HepG2 (cell line): Measurements from ENCODE around the gene GALNT9. TPM values are rescaled to one million over a fixed set of nuclear protein-coding genes. Genes with fewer than 3 reads are reported as not detected.

ENCODE experiments used
- ATAC-seq: fragments of 200-7000 bp; cut with Tn5 transposase; 3 replicates; pipeline ENCODE4 v1.9.1; 2020; ENCODE audit warnings: mild to moderate bottlenecking, moderate library complexity
- BruUV-seq: library from RNA; stranded (reverse); fragments of 400-500 nt; replicated peaks from 2 replicates; lab custom pipeline; 2021; lab: Mats Ljungman, UMichigan
- CTCF ChIA-PET: fragments of 300-600 bp; formaldehyde crosslinking; extraction: SDS; loops from one replicate; lab custom pipeline; 2021; ENCODE audit warnings: low total read pairs, inconsistent platforms, low intra/inter-chr PET ratio; lab: Yijun Ruan, JAX
- POLR2A ChIA-PET: fragments of 350-600 bp; sonication (Branson Sonifier 250); formaldehyde crosslinking; loops from one replicate; lab custom pipeline; 2020; ENCODE audit warnings: antibody characterized with exemption, inconsistent platforms; lab: Yijun Ruan, JAX
- DNase-seq: peaks from one replicate; pipeline ENCODE4 v3.0.0-alpha.2; 2015; ENCODE audit warnings: low spot score
- FAIRE-seq: peaks from 3 replicates; lab custom pipeline; 2011; peaks lifted over from hg19 to GRCh38; lab: Jason Lieb, UNC
- H2AFZ ChIP-seq: one replicate; pipeline ENCODE4 v1.6.1; 2011; ENCODE audit warnings: low read length, inconsistent platforms
- H3K27ac ChIP-seq: fragments of 300-600 bp; 3 replicates; pipeline ENCODE4 v1.8.0; 2011; ENCODE audit warnings: mixed run types, mild to moderate bottlenecking, mixed read lengths, low read length, inconsistent platforms; ENCODE audit not compliant: insufficient read depth; ENCODE audit errors: extremely low read length
- H3K27me3 ChIP-seq, 2 experiments: fragments of 200-600 bp in 1 of 2; 2 replicates in 1 of 2; 3 replicates in 1 of 2; pipeline versions ENCODE4 v1.6.0 to v1.8.0; 2011; ENCODE audit warnings: low read length in 2 of 2, mild to moderate bottlenecking in 2 of 2, moderate library complexity in 2 of 2, inconsistent platforms in 1 of 2; ENCODE audit not compliant: insufficient read depth in 2 of 2, control insufficient read depth in 1 of 2
- H3K36me3 ChIP-seq, 2 experiments: fragments of 200-600 bp in 1 of 2; replicated peaks in 1 of 2; 2 replicates in 1 of 2; 3 replicates in 1 of 2; pipeline versions ENCODE4 v1.5.1 to v1.8.0; 2011; ENCODE audit warnings: low read length in 2 of 2, inconsistent platforms in 1 of 2; ENCODE audit not compliant: insufficient read depth in 2 of 2, control insufficient read depth in 1 of 2
- H3K4me1 ChIP-seq: 2 replicates; pipeline ENCODE4 v1.5.1; 2012; ENCODE audit warnings: low read length, inconsistent platforms; ENCODE audit not compliant: insufficient read depth
- H3K4me2 ChIP-seq: 2 replicates; pipeline ENCODE4 v1.6.0; 2011; ENCODE audit warnings: low read depth, low read length, inconsistent platforms
- H3K4me3 ChIP-seq, 3 experiments: fragments of 200-600 bp in 1 of 3; sonication (generic), shearing (Covaris generic) in 1 of 3; replicated peaks in 1 of 3; 2 replicates each; pipeline ENCODE4 v1.5.1; 2011 to 2016; ENCODE audit warnings: low read length in 3 of 3, inconsistent platforms in 2 of 3, low read depth in 2 of 3, mild to moderate bottlenecking in 2 of 3, control low read depth in 1 of 3, mixed read lengths in 1 of 3; ENCODE audit not compliant: insufficient read depth in 1 of 3
- H3K79me2 ChIP-seq: one replicate; pipeline ENCODE4 v1.6.1; 2011; ENCODE audit warnings: low read length, inconsistent platforms; ENCODE audit not compliant: insufficient read depth
- H3K9ac ChIP-seq: 2 replicates; pipeline ENCODE4 v1.6.0; 2011; ENCODE audit warnings: mild to moderate bottlenecking, low read depth, low read length, inconsistent platforms; ENCODE audit not compliant: insufficient read depth
- H3K9me3 ChIP-seq: 2 replicates; pipeline ENCODE4 v1.5.1; 2012; ENCODE audit warnings: mild to moderate bottlenecking, low read length
- H4K20me1 ChIP-seq: 2 replicates; pipeline ENCODE4 v1.6.0; 2011; ENCODE audit warnings: inconsistent platforms, mild to moderate bottlenecking, low read length, moderate library complexity; ENCODE audit not compliant: insufficient read depth
- BORCS8-MEF2B ChIP-seq: sonication (generic); formaldehyde crosslinking; IDR thresholded peaks from 2 replicates; pipeline ENCODE4 v1.8.0; 2022; ENCODE audit warnings: mild to moderate bottlenecking, missing genetic modification reagents
- ELK4 ChIP-seq: sonication (generic); formaldehyde crosslinking; IDR thresholded peaks from 2 replicates; pipeline ENCODE4 v1.9.0; 2021; ENCODE audit warnings: missing genetic modification reagents, borderline replicate concordance
- FOXO4 ChIP-seq: sonication (generic); formaldehyde crosslinking; conservative IDR thresholded peaks from 2 replicates; pipeline ENCODE4 v1.8.1; 2023; ENCODE audit warnings: missing genetic modification reagents
- GTF3A ChIP-seq: sonication (generic); formaldehyde crosslinking; conservative IDR thresholded peaks from 2 replicates; pipeline ENCODE4 v1.4.0; 2020; ENCODE audit warnings: mild to moderate bottlenecking, missing genetic modification reagents
- LBX2 ChIP-seq: sonication (generic); formaldehyde crosslinking; IDR thresholded peaks from 2 replicates; pipeline ENCODE4 v1.5.0; 2020; ENCODE audit warnings: missing genetic modification reagents, mild to moderate bottlenecking, borderline replicate concordance
- NR2C2 ChIP-seq: sonication (generic); formaldehyde crosslinking; IDR thresholded peaks from 2 replicates; pipeline ENCODE4 v1.4.0; 2020; ENCODE audit warnings: missing genetic modification reagents, mild to moderate bottlenecking, moderate library complexity, borderline replicate concordance
- SIN3A ChIP-seq: IDR thresholded peaks from 2 replicates; pipeline ENCODE4 v1.6.1; 2011; ENCODE audit warnings: low read depth, mild to moderate bottlenecking, control low read depth, low read length, borderline replicate concordance
- SNAI1 ChIP-seq: sonication (generic); formaldehyde crosslinking; IDR thresholded peaks from 2 replicates; pipeline ENCODE4 v1.5.0; 2020; ENCODE audit warnings: mild to moderate bottlenecking, missing genetic modification reagents, borderline replicate concordance
- SP2 ChIP-seq: sonication (generic); formaldehyde crosslinking; IDR thresholded peaks from 2 replicates; pipeline ENCODE4 v1.5.1; 2020; ENCODE audit warnings: mild to moderate bottlenecking, missing genetic modification reagents
- THAP8 ChIP-seq: sonication (generic); formaldehyde crosslinking; IDR thresholded peaks from 2 replicates; pipeline ENCODE4 v1.5.1; 2020; ENCODE audit warnings: missing genetic modification reagents, mild to moderate bottlenecking, borderline replicate concordance
- ZFP82 ChIP-seq: sonication (generic); formaldehyde crosslinking; IDR thresholded peaks from 2 replicates; pipeline ENCODE4 v1.5.1; 2020; ENCODE audit warnings: mild to moderate bottlenecking, missing genetic modification reagents, borderline replicate concordance
- ZNF205 ChIP-seq: IDR thresholded peaks from 2 replicates; pipeline ENCODE4 v1.6.1; 2018; ENCODE audit warnings: missing biosample characterization, missing genetic modification reagents
- ZNF672 ChIP-seq: sonication (generic); formaldehyde crosslinking; IDR thresholded peaks from 2 replicates; pipeline ENCODE4 v1.8.1; 2022; ENCODE audit warnings: missing genetic modification reagents
- ZSCAN25 ChIP-seq: sonication (generic); formaldehyde crosslinking; IDR thresholded peaks from 2 replicates; pipeline ENCODE4 v1.8.0; 2022; ENCODE audit warnings: mild to moderate bottlenecking, missing genetic modification reagents
- WGBS: methylation state at CpG from one replicate; pipeline ENCODE4 v1.1.6; 2017; ENCODE audit warnings: low lambda C conversion rate; 5-methylcytosine and 5-hydroxymethylcytosine counted together
- in situ Hi-C: cut with HindIII; loops from 2 replicates; pipeline ENCODE4 v1.10.0; 2017; ENCODE audit warnings: low pct_unique_long_range_greater_than_20kb; ENCODE audit not compliant: extremely low pct_ligation_motif_present
- intact Hi-C: fragments of 100-400 bp; cut with micrococcal nuclease; formaldehyde crosslinking; loops from one replicate; pipeline ENCODE4 v1.10.0; 2022; ENCODE audit not compliant: unreplicated experiment
- polyA plus RNA-seq, 8 experiments: library from polyadenylated mRNA; depleted of rRNA in 3 of 8; stranded (reverse) in 7 of 8; unstranded in 1 of 8; fragments of >200 nt; fragmentation: Illumina TruSeq in 4 of 8; extraction: Trizol in 4 of 8; gene quantifications; 2 replicates each; pipeline versions ENCODE4 v1.2.1 to v1.2.3, GENCODE V29; 2011 to 2016; ENCODE audit warnings: low read depth in 4 of 8, missing spikeins in 1 of 8, mixed read lengths in 1 of 8; ENCODE audit not compliant: insufficient read depth in 1 of 8
- total RNA-seq, 5 experiments: library from RNA; depleted of rRNA; stranded (reverse); fragments of >200 nt; fragmentation: Illumina TruSeq; extraction: Trizol; gene quantifications; 2 replicates each; pipeline ENCODE4 v1.2.3, GENCODE V29; 2016; ENCODE audit warnings: low read depth in 1 of 5

GALNT9 gene
- total and polyA plus RNA-seq, 2 of the 13 experiments (the other 11 are each of a cell fraction or from before 2014, with no cell fraction given) = 0.04 TPM; not detected in 1

GRCh38 chr12:132364348-132364902, 35.0 kb upstream of the GALNT9 start:
- POLR2A ChIA-PET = no interaction called here
- no peaks in the 10 kb centered on the region for H4K20me1 ChIP-seq
- no peak for DNase-seq
- TF ChIP-seq NR2C2 (CRISPR knock-in tag) (peak; percentile 69), SP2 (CRISPR knock-in tag) (no peak), FOXO4 (CRISPR knock-in tag) (0 out of 2 replicates have a peak, but pooled peaks have one; percentile 55), ZSCAN25 (peak; percentile 80; the same call in 1 of the 2 replicates), ZNF205 (CRISPR knock-in tag) (no peak)
- TF ChIP-seq, all 625 proteins: peak for 3
- no peak overlapping the region for H3K27ac ChIP-seq
- BruUV-seq = no TSS peak
- CTCF ChIA-PET = no interaction called here
- no peaks in the 10 kb centered on the region for H3K36me3 ChIP-seq
- H3K27me3 ChIP-seq = peaks cover 0 to 36% of the 10 kb centered on the region in 2 experiments; a peak in 3 of 5 replicates
- H3K9ac ChIP-seq = no peak overlapping the region
- 38% methylated on average over 2 of the region's 15 CpGs for WGBS
- no peaks in the 10 kb centered on the region for H3K79me2 ChIP-seq
- no peak overlapping the region for H3K4me3 ChIP-seq
- H3K4me1 ChIP-seq = no peaks in the 10 kb centered on the region
- no peak for ATAC-seq
- intact Hi-C loops = no loop called here
- in situ Hi-C loops = no loop called here
- H3K4me2 ChIP-seq = no peak overlapping the region
- H2AFZ ChIP-seq = no peak overlapping the region
- no peaks in the 10 kb centered on the region for H3K9me3 ChIP-seq
- no peak for FAIRE-seq

- WGBS = 42% methylated on average over 9 of the region's 22 CpGs
- no peaks in the 10 kb centered on the region for H3K36me3 ChIP-seq
- in situ Hi-C loops = no loop called here
- TF ChIP-seq LBX2 (no peak), GTF3A (CRISPR knock-in tag) (no peak), THAP8 (CRISPR knock-in tag) (no peak), ELK4 (CRISPR knock-in tag) (no peak), BORCS8-MEF2B (CRISPR knock-in tag) (no peak), ZFP82 (CRISPR knock-in tag) (no peak), SNAI1 (CRISPR knock-in tag) (no peak), SIN3A (no peak), ZNF672 (CRISPR knock-in tag) (no peak)
Measured at GRCh38 chr12:132363661-132364347, 34.4 kb upstream of the GALNT9 start.

More at GRCh38 chr12:132363661-132364347, 34.4 kb upstream of the GALNT9 start:
- Histone ChIP-seq H4K20me1 (no peaks in the 10 kb centered on the region), H3K9ac (no peak overlapping the region), H3K9me3 (no peaks in the 10 kb centered on the region), H3K27ac (no peak overlapping the region), H3K4me3 (no peak overlapping the region), H3K4me1 (no peaks in the 10 kb centered on the region), H3K27me3 (peaks cover 0 to 33% of the 10 kb centered on the region in 2 experiments; a peak in 3 of 5 replicates), H3K4me2 (no peak overlapping the region), H2AFZ (no peak overlapping the region), H3K79me2 (no peaks in the 10 kb centered on the region)
- no TSS peak for BruUV-seq
- ChIA-PET CTCF (no interaction called here), POLR2A (no interaction called here)
- no peak for FAIRE-seq
- no peak for DNase-seq
- intact Hi-C loops = no loop called here
- no peak for ATAC-seq
